ENCODE results near the gene FSIP1. TPM values are rescaled to one million over a fixed set of nuclear protein-coding genes. Genes with fewer than 3 reads are reported as not detected.

FSIP1 gene
- total RNA-seq, 1 experiment from 2014 or later, result 0.61 TPM

GRCh38 chr15:39661776-39662175 is 120.9 kb downstream of the FSIP1 start (continued):
- no peak for TF ChIP-seq AFF4 (CRISPR knock-in tag; IDR thresholded peaks at IDR 0.05; ENCODE audit: borderline replicate concordance)
- TF ChIP-seq ZNF396 (CRISPR knock-in tag; IDR thresholded peaks at IDR 0.05; ENCODE audit: borderline replicate concordance), result no peak
- no peak for TF ChIP-seq MYBL2 (CRISPR knock-in tag; IDR thresholded peaks at IDR 0.05)
- TF ChIP-seq JUN (CRISPR knock-in tag; IDR thresholded peaks at IDR 0.05), result no peak
- TF ChIP-seq ESRRA (CRISPR knock-in tag; IDR thresholded peaks at IDR 0.05; ENCODE audit: borderline replicate concordance), result no peak
- TF ChIP-seq TCF7 (CRISPR knock-in tag; IDR thresholded peaks at IDR 0.05; ENCODE audit: low read depth), result no peak

GRCh38 chr15:39658740-39659139 is 123.9 kb downstream of the FSIP1 start:
- no peak for DNase-seq (ENCODE audit: low spot score)
- Mint-ChIP-seq H3K27ac (no peak overlapping the region), H3K4me1 (peaks cover 4% of the 10 kb centered on the region), H3K36me3 (peaks cover 5% of the 10 kb centered on the region), H3K4me3 (no peak overlapping the region), H3K27me3 (ENCODE audit: low read depth) (no peaks in the 10 kb centered on the region), H3K9me3 (peaks cover 14% of the 10 kb centered on the region)
- TF ChIP-seq ZNF232 (CRISPR knock-in tag; IDR thresholded peaks at IDR 0.05) (no peak), ZBTB43 (CRISPR knock-in tag; IDR thresholded peaks at IDR 0.05) (no peak), NR1H2 (CRISPR knock-in tag; IDR thresholded peaks at IDR 0.05) (no peak), ELF4 (CRISPR knock-in tag; IDR thresholded peaks at IDR 0.05; ENCODE audit: low read depth) (no peak), ZBTB21 (CRISPR knock-in tag; IDR thresholded peaks at IDR 0.05; ENCODE audit: borderline replicate concordance) (no peak), TEAD4 (CRISPR knock-in tag; IDR thresholded peaks at IDR 0.05) (no peak), RELA (CRISPR knock-in tag; IDR thresholded peaks at IDR 0.05; ENCODE audit: borderline replicate concordance) (no peak), OVOL2 (CRISPR knock-in tag; IDR thresholded peaks at IDR 0.05; ENCODE audit: borderline replicate concordance) (no peak), RORB (CRISPR knock-in tag; IDR thresholded peaks at IDR 0.05) (no peak), CREB1 (CRISPR knock-in tag; IDR thresholded peaks at IDR 0.05) (no peak), NR3C1 (CRISPR knock-in tag; conservative IDR thresholded peaks at IDR 0.05; ENCODE audit: low read depth) (no peak), EMX1 (CRISPR knock-in tag; IDR thresholded peaks at IDR 0.05) (no peak), ZNF219 (CRISPR knock-in tag; IDR thresholded peaks at IDR 0.05; ENCODE audit: borderline replicate concordance) (no peak), ATF2 (CRISPR knock-in tag; IDR thresholded peaks at IDR 0.05; ENCODE audit: borderline replicate concordance, low read depth) (no peak), NFATC4 (CRISPR knock-in tag; IDR thresholded peaks at IDR 0.05) (no peak), NR2C2 (CRISPR knock-in tag; IDR thresholded peaks at IDR 0.05) (no peak), ZNF263 (CRISPR knock-in tag; IDR thresholded peaks at IDR 0.05; ENCODE audit: low read depth) (no peak), MXD4 (CRISPR knock-in tag; IDR thresholded peaks at IDR 0.05; ENCODE audit: borderline replicate concordance) (no peak), PRRX2 (CRISPR knock-in tag; IDR thresholded peaks at IDR 0.05) (no peak)
- POLR2A ChIA-PET, result no interaction called here
- ATAC-seq, result no peak
- CTCF ChIA-PET, result no interaction called here
